Endothelial cell of hepatic sinusoid (primary cell): ENCODE results near the gene ZDHHC18.
"Not testable (repeated sequence)": the region's sequence is repeated elsewhere in the genome, so short reads cannot be mapped to it uniquely, and the experiment has no call there.

Experiments used
- in situ Hi-C: cut with HindIII; loops from 2 replicates; pipeline ENCODE4 v1.10.0; 2017; ENCODE audit warnings: low sequenced_read_pairs

ZDHHC18 gene

DNA sequence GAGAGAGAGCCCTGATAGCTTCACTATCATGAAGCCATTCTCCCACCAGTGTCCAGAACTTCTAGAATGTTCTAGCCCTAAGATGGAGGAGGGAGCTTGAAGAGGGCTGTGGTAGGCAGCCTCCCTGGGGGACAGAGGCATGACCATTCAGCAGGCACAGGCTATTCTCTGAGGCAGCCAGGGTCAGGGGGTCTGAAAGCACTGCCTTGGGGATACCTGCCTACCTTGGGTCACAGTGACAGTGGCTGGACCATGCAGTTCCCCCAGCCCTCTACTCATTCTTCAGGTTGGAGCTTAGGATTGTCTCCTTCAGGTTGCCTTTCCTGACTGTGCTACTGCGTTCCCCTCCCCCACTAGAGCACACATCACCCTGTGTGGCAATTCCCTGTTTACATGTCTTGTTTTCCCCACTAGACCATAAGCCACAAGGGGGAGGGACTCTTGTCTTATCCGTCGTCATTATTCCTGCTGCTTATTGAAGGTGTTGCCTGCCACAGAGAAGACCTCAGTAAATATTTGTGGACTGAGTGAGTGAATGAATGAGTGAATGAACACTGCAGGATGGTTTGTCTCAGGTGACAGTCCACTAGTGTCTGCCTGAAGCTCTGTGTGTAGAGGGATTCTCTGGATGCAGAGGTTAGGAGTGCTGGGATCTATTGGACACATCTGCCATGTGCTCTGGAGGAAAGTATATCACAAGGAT lies 5.2 kb downstream of the ZDHHC18 start:
- in situ Hi-C loops: no loop called here

DNA sequence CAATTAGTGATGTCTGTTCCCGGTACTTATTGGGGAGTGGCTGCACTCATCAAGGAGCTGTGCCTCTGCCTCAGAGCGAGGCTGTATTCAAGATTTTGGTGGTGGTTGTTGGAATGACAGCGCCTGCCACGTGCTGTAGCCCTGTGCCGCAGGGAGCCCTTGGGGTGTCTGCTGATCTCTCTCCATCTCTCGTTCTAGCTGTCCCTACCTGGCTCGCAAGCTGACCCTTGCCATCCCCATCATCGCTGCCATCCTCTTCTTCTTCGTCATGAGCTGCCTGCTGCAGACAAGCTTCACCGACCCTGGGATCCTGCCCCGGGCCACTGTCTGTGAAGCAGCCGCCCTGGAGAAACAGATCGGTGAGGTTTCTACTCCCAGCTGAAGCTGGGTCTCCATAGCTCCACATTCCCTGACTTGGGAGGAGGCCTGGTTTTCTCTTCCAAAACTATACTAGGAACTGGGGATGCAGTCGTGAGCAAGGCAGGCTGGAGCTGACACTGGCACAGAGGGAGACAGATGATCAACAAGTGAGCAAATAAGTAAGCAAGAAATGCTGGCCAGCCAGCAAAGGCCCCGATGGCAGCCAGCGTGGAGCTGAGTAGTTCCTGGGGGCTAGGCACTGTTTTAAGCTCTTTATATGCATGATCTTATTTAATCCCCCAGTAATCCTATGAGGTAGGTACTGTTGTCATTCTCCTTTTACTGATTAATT lies 5.9 kb downstream of the ZDHHC18 start:
- in situ Hi-C loops: no loop called here

DNA sequence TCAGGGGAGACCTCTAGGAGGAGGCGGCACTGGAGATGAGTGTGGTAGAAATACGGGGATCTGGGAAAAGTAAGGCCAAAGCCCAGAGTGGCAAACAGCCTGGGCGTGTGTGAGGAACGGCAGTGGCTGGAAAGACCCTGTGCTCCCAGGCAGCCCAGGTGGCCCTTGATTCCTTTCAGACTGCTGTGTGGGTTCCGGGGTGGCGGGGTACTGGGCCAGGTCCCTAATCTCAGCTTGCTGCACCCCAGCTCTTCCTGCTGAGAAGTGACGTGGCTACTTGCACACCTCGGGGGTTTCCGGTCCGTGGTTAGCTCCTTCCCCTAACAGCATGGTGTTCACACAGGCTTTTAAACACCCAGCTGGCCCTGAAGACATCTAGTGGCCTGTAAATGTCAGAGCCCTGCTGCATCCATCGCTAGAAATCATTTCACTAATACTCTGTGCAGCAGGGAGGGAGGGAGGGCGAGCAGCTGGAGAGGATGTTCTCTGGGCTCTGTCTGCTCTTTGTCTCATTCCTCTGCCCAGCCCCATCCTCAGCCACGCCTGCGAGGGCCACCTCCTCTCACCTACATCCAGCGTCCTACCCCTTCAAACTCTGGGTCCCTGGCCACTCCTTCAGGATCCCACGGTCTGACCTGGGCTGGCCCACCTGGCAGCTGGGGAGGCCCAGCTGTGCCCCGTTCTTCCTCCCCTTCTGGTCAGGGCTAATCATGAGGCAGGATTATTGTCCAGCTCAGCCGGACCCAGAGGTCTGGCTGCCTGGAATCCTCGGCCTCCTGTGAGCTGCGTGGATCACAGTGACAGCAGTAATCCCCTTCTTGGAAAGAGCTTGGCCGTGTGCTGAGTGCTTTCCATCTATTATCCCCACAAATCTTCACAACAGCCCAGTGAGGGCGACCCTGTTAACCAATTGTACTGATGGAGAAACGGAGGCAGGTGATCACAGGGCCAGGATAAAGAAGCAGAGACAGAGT lies 7.2 kb downstream of the ZDHHC18 start:
- in situ Hi-C loops: no loop called here

DNA sequence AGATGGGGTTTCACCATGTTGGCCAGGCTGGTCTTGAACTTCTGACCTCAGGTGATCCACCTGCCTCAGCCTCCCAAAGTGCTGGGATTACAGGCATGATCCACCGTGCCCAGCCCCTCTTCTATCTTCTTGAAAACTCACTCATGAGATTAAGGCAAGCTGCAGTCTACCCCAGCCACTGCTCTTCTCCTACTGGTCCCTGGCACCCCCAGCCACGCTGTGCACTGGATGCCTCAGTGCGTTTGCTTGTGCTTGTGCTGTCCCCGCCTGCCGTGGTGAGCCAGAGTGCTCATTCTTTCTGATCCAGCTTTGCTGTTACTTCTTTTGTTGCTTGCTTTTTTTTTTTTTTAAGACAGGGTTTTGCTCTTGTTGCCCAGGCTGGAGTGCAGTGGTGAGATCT lies 11.2 kb downstream of the ZDHHC18 start:
- in situ Hi-C loops: not testable (repeated sequence)

DNA sequence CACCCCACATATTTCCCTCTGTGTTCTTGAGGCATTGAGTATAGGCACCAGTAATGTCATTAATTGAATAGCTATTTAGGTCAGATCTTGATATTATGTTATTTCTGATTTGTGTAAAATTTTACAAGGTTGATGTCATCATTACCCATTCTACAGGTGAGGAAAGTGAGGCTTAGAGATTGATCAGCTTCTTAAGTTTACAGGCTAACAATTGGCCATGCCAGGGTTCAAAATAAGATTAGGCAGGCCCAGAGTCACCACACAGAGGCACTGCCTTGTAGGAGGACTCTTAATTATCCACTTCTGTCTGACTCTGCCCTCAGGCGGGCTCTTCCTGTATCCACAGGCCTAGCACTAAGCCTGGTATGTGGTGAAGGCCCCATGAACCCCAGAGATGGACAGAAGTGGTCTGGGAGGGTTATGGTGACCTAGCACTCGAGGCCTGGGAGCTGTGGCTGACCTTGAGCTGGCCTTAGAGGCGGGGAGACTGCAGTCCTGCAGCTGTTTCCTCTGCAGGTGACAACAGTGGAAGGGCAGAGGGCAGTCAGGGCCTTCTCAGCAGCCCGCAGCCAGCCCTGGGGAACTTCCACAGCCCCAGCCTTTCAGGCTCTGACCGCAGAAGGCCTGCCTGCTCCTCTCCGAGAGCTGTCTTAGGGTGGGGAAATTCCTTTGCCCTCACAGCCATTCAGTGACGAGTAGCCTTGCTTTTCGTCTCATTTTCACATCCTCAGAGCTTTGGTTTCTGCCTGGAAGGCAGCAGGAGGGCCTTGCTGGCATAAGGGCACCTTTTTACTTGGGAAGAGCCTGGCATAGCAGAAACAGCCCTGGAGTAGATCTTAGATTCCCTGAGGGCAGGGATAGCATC lies 12.2 kb downstream of the ZDHHC18 start:
- in situ Hi-C loops: no loop called here

DNA sequence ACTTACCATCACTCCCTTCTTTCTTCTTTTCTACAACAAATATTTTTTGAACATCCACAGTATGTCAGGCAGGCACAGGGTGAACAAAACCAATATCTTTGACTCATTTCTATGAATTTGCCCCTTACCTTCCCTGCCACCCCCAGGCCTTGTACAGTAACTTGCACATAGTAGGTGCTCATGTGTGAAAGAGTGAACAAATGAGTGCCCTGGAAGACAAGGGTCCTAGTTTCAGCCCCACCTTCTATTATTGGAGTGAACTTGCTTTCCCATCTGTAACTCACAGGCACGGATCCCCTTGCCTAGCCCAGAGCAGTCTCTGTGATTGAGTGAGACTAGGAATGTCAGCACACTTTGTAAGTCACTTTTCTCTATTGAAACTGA lies 12.8 kb downstream of the ZDHHC18 start:
- in situ Hi-C loops: no loop called here

DNA sequence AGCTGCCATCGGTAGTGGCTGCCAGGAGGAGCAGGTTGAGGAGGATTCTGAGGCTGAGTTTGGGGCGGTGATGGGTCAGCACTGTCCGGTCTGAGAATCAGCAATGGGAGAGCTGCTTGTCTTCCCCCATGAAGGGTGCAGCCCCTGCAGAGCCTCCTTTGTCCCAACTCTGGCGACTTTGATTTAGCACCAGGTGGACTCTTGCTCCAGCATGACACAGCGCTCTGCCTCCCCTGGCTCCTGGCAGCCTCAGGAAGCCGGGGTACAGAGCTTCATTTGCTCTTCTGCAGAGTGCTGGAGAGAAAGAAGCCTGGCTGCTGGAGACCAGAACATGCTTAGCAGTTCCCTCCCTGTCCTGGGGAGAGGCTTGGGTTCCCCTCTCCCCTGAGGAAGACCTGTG lies 13.3 kb downstream of the ZDHHC18 start:
- in situ Hi-C loops: no loop called here

DNA sequence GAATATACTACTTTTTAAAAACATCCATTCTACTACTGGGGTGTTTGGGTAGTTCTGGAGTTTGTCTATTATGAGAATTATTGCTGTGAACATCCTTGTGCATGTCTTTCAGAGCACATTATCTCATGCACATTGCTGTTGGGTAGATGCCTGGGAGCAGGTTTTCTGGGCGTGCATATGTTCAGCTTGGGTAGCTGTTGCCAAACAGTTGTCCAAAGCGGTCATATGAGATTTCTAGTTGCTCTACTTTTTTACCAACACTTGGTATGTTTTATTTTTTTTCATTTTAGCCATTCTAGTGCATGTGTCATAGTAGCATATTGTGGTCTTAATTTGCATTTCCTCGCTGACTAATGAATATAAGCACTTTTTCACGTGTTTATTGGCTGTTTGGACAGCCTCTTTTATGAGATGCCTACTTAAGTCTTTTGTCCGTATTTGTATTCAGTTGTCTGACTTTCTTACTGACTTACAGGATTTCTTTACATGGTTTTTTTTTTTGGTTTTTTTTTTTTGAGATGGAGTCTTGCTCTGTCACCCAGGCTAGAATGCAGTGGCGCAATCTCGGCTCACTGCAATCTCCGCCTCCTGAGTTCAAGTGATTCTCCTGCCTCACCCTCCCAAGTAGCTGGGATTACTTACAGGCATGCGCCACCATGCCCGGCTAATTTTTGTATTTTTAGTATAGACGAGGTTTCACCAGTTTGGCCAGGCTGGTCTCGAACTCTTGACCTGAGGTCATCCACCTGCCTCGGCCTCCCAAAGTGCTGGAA lies 18.1 kb downstream of the ZDHHC18 start:
- in situ Hi-C loops: no loop called here

DNA sequence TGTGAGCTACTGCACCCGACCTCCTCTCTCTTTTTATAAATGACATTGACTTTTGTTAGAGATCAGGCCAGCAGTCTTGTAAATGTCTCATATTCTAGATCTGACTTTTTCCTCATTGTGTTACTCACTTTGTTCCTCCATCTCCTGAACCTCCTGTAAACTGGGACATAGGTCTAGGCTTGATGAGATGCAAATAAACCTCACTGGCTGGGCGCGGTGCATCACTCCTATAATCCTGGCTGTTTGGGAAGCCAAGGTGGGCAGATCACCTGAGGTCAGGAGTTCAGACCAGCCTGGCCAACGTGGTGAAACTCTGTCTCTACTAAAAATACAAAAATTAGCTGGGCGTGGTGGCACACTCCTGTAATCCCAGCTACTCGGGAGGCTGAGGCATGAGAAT lies 21.3 kb downstream of the ZDHHC18 start:
- in situ Hi-C loops: not testable (repeated sequence)

DNA sequence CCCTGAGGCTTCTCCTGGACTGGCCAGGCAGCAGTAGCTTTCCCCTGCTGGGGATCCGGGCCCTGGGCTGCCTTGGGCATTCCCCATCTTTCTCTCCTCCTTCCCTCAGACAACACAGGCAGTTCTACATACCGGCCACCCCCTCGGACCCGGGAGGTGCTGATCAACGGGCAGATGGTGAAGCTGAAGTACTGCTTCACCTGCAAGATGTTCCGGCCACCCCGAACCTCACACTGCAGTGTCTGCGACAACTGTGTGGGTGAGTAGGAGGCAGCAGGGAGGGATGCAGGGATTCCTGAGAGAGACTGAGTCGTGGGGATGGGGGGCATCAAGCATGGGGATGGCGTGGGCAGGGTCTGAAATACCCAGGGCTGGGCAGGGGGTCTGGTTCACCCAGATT lies 22.0 kb downstream of the ZDHHC18 start:
- in situ Hi-C loops: no loop called here

DNA sequence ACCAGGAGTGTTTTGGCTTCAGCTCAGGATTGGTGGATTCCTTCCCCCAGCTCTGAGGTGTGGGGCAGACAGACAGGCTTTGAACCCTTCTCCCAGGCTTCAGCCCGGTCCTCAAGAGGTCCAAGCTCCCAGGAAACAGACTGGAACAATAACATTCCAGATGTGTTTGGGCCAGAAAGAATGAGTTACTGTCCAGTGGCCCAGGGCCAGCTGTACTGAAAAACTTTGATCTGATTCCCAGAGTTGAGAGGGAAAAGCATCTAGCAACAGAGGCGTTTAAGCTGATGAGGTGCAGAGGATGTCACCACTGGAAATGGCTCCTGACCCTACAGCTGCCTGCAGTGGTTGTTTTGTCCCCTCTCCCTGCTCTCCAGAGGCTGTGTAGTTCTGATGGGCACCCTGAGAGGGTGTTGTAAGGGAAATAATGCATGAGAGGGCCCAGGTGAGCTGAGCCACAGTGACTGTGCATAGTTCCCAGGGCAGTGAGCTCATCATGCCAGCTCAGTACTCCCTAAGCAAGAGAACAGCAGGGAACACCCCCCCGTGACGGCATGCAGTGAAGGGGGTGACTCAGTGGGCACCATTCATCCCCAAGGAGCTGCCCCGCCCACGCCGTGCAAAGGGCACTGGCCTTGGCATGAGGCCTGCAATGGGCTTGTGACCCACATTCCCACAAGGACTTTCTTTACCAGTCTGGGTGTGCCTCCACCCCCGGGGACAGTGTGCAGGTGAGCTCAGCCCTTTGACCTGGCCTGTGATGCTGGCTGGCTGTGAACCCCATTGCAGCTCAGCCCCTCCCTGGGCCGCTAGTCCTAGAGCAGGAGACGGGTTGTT lies 22.7 kb downstream of the ZDHHC18 start:
- in situ Hi-C loops: no loop called here

DNA sequence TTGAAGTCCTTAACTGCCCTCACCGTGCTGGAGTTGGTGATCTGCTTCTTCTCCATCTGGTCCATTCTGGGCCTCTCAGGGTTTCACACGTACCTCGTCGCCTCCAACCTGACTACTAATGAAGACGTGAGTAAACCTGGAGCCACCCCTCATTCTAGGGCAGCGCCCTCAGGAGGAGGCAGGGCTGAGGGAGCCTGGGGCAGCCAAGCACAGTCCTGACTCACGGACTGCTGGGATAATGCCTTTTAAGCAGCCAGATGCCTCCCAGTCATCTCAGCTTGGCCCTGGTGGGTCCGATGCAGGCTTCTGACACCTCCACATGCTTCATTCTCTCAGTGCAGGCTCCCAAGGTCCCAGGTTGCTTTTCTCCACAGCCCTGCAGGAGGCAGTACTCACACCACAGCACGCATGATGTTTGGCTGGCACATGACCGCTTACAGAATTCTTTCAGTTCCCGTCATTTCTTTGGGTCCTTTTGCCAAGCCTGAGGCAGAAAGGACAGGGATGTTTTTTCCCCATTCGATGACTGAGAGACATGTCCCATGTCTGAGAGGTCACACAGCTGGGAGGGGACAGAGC lies 24.7 kb downstream of the ZDHHC18 start:
- in situ Hi-C loops: loop anchor here (5.0 kb wide), 1 partner anchor 36 kb away; no protein-coding TSS in a partner anchor

DNA sequence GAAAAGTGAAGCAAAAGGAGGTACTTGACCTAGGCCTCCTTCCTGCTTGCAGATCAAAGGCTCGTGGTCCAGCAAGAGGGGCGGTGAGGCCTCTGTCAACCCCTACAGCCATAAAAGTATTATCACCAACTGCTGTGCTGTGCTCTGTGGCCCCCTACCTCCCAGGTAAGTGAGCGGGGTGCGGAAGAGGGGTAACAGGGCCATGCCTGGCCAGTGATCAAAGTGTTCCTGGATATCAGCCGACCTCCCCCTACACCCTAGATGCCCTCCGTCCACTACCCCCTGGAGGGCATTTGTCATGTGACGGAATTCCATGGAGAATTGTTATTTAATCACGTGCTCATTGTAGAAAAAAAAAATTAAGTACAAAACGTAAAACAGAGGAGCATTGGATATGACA lies 26.2 kb downstream of the ZDHHC18 start:
- in situ Hi-C loops: loop anchor here (5.0 kb wide), 1 partner anchor 35 kb away; no protein-coding TSS in a partner anchor

DNA sequence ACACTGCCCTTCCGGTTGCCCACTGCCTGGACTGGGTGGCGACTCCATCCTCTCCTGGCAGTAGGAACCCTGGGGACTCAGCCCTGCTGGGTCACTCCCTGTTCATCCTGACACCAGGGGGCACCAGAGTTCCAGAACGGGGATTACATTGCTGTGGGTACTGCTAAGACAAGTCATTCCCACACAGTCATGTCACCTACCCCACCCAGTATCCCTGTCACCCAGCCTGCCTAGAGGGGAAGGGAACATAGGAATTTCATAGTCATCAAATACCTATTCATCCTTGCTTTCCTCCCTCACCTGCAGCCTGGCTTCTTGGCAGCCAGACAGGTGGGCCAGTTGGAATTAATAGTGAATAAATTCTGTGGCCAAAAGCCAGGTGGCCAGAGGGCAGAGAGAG lies 26.7 kb downstream of the ZDHHC18 start:
- in situ Hi-C loops: loop anchor here (5.0 kb wide), 1 partner anchor 34 kb away; no protein-coding TSS in a partner anchor

DNA sequence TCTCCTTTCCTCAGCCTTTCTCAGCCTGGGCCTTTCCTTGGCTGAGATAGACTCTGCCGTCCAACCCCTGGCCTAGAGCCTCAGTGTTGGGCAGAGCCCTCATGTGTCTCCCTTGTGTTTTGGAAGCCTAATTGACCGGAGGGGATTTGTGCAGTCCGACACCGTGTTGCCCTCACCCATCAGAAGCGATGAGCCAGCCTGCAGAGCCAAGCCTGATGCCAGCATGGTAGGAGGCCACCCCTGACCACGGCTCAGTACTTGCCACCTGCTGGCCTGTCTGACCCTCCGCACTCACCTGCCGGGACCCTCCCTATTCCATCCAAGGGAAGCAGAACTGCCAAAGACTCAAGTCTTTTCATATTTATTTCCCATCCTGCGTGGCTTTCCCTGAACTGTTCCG lies 27.1 kb downstream of the ZDHHC18 start:
- in situ Hi-C loops: loop anchor here (5.0 kb wide), 1 partner anchor 34 kb away; no protein-coding TSS in a partner anchor

DNA sequence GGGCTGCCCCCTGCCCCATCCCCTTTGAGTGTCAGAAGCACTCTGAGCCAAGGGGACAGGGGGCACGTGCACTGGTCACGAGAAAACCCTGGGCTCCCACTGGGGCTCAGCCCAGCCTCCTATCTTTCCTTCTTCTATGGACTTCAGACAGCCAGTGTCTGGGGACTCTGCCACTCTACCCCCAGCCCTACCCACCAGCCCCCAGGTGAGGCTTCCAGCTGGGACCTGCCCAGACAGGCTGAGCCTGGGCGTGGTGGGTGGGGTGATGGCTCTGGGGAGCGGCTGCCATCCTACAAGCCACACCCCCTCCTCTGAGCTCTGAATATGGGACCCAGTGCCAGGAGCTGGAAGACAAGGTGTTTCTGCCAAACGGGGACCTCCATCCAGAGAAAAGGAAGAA lies 28.4 kb downstream of the ZDHHC18 start:
- in situ Hi-C loops: loop anchor here (5.0 kb wide), 1 partner anchor 32 kb away; no protein-coding TSS in a partner anchor

DNA sequence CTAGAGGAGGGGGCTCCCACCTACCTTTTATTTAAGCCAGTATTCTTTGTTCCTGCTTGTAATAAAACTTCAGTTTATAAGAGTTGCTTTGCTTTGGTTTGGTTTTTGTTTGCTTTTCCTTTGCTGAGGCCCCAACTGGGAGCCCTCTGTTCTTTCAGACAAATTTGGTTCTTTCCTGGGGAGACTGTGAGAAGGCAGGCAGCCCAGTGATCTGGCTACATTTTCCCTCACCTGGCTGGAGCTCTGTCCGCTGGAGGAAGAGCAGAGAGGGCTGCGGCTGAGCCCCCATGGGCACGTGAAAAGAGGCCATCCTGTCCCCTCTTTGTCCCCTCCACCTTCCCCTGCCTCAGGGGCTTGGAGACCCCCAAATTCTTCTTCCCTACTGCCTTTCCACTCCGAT lies 29.1 kb downstream of the ZDHHC18 start:
- in situ Hi-C loops: no loop called here

DNA sequence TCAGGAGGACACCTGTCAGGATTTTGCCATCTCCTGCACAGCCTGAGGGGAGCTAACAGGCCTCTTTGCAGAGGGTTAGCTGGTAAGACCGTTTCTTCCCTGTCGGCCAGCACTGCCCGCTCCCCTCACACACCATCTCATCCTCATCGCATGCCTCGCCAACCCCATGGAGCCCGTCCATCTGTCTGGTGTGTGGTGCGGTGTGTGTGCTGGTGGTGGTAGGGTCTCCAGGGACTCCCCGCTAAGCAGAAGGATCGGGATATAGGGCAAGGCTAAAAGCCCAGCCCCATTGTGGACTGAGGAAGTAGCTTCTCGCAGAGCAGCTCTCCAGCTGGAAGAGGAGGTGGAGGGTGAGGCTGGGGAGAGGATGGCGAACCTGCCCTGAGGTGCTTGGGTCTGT lies 29.7 kb downstream of the ZDHHC18 start:
- in situ Hi-C loops: no loop called here
